Dermis blood vessel endothelial cell (primary cell): ENCODE measurements around the gene RIN2. TPM values are rescaled to one million over a fixed set of nuclear protein-coding genes. Genes with fewer than 3 reads are reported as not detected.
A peak's percentile ranks its signal among the peaks of the same experiment; 100 is the strongest.

Experiments
- DNase-seq: peaks from one replicate; pipeline ENCODE4 v3.0.0; 2010
- total RNA-seq: library from RNA; depleted of rRNA; stranded (reverse); fragments of >200 nt; gene quantifications from 2 replicates; pipeline ENCODE4 v1.2.3, GENCODE V29; 2014

RIN2 gene
- total RNA-seq, 1 donor from 2014 or later: 111 TPM

GRCh38 chr20:19765266-19765665 lies 7.2 kb downstream of the RIN2 start:
- no peak for DNase-seq

DNA sequence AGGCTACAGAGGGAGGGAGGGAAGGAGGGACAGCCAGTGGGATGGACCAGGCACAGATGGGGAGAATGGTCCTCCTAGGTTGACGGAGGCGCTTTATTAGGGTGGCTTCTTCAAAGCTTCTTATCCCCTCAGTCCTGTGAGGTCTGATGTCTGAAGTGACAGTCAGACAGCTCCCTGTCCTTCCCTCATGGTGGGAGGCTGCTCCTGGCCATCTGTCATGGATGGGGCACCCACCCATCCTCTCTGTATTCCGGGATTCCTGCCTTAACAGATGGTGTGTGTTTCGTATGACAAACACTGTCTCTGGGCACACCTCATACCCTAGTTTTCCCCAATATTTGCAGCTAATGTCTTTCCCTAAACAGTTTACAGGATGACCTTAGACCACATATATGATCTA lies 7.9 kb downstream of the RIN2 start:
- DNase-seq: no peak

DNA sequence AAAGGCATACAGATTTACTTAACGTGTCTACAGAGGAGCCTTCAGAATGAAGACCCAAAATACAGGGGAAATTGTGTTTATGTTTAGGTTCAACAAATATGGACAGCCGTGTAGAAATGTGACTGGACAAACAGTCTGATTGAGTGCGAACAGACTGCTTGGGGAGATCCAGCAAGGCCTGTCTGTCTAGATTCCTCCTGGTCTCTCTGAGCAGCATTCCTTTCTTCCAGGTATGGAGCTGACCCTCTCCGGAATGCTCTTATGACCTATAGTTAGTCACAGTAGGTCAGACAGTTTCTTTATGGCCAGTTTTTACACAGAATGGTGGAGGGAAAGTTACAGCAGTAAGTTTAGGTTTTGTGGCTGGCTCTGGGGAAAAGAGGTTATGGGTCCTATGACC lies 9.0 kb downstream of the RIN2 start:
- DNase-seq: no peak

DNA sequence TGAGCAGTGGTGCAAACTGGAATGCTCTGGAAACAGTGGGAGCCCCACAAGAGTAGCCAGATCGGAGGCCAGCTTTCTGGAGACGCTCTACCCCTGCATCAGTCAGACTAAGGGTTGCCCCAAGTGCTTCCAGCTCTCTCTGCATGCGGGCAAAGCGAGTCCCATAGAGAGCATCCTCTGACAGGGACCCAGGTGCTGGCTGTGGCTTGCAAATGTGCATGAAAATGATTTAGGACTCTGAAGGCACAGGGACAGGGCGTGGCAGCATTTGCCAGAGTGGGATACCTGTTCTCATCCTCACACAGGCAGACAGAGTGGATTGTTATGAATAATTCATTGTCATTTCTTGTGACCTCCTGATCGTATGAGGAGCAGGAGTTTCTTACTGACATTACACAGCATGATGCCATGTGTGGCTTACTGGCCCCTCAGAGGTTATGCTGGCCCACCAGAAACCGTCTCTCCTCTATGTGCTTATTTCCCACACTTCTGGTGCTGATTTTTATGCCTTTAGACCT lies 10.3 kb downstream of the RIN2 start:
- DNase-seq: no peak

GRCh38 chr20:19769507-19769906 lies 11.4 kb downstream of the RIN2 start:
- DNase-seq: no peak

DNA sequence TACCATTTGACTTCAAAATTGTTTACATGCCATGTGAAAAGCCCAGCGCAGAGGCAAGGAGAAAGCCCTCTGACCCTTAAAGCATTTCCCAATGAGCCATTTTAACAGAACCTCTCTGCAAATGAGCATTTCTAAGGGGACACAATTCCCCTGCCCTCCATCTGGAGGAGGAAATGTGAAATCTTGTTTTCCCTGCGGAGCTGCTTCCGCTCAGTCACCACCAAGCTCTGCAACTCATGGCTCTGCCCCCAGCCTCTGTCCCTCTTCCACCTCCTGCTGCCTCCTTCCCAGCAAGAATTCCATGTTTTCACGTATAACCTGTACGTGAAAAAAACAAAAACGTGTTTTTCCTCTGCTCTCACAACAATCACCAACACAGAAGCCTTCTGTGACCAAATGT lies 12.3 kb downstream of the RIN2 start:
- DNase-seq: no peak

DNA sequence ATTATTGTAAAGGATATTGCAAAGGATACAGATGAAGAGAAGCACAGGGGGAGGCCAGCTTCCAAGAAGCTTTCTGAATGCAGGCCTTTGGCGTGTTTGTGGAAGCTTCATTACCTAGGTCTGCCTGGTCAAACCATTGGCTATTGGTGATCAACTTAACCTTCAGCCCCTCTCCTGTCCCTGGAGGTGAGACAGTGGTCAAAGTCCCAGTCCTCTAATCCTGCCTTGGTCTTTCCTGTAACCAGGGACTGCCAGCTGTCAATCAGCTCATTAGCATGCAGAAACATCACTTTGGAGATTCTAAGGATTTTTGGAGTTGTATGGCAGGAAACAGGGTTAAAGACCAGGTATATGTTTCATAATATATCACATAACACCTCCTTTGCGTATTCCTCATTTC lies 13.0 kb downstream of the RIN2 start:
- DNase-seq: no peak

- DNase-seq: no peak
Measured at GRCh38 chr20:19773471-19773870, 15.4 kb downstream of the RIN2 start.

GRCh38 chr20:19774135-19774933 lies 16.3 kb downstream of the RIN2 start:
- peak; percentile 74 for DNase-seq

- DNase-seq: no peak
Measured at GRCh38 chr20:19775353-19776253, 17.5 kb downstream of the RIN2 start.

DNA sequence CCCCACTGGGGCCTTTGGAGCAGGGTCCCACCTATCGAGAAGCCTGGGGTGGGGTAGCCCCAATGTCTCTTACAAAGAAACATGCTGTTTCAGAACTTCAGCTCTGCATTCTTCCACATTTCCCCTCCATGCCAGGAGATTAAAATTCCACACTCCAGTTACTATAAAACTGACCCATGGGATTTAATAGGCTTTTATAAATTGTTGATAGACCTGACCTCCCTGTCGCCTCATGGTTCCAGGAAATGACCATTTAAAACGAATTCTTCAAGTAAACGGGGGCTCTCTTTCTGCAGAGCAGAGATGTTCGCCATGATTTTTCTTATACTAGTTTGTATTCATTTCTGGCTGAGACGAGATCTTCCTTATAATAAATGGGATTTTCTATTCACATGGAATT lies 19.3 kb downstream of the RIN2 start:
- no peak for DNase-seq

DNA sequence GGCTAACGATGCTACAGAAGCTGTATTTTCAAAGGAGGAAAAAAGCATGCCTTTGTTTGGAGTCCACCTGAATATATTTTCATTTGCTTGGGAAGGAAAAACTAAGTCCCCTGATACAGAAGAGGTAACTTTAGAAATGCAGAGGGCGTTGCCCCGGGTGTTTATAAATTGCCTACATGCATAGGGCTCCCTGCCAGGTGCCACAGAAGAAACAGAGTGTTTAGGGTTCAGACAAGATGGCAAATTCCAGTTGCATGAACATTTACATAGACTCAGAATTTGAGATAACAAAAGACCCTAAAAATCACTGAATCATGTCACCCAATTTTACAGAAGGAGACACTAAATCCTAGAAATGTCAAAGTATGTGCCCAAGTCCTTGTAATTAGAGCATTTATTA lies 19.9 kb downstream of the RIN2 start:
- DNase-seq: no peak

GRCh38 chr20:19778404-19778803 lies 20.3 kb downstream of the RIN2 start:
- no peak for DNase-seq

DNA sequence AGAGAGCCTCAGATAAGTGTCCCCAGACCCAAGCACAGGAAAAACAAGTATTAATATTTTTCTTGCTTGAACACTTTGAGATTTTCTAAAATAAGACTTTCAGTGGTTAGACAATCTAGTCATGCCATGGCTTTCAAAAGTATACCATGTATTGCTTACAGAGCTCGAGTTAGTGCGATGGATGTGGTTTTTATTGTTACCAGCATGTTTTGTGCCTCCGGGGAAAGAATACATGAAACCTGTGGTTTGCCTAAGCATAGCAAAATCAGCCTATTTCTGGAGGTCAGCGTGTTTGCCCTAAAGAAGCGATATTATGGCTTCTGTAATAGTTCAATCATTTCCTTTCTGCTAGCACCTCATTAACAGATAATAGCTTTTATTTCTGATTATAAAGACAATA lies 21.6 kb downstream of the RIN2 start:
- no peak for DNase-seq

DNA sequence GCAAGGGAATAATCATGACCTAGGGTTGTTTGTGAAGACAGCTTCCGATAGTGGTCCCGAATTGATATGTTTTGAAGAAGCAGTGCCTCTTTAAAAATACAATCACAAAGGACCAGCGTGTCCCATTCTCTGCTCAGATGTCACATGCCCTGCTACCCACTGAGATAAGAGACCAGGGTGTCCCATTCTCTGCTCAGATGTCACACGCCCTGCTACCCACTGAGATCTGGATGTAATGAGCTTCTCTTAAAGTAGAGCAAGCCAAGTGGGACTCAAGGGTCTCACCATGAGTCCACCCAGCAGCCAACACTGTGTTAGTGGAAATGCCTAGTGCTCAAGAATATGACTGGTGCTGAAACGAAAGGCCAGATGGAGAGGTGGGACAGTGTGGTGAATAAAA lies 22.2 kb downstream of the RIN2 start:
- DNase-seq: no peak

DNA sequence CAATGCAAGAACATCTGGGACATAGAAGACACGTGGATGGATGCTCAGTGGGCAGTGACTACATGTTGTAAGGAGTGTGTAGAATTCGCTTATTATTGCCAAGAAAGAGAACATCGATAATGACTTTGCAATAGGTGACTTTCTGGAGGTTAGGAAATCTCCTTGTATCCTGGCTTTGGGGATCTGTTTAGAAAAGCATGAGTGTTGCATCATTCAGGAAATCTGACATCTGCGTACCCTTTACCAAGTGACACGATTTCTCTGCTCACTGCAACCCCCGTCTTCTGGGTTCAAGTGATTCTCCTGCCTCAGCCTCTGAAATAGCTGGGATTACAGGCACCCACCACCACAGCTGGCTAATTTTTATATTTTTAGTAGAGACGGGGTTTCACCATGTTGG lies 23.2 kb downstream of the RIN2 start:
- DNase-seq: no peak

- DNase-seq: no peak
Measured at GRCh38 chr20:19782669-19783068, 24.6 kb downstream of the RIN2 start.

GRCh38 chr20:19783966-19784401 lies 25.9 kb downstream of the RIN2 start:
- peak; percentile 72 for DNase-seq

GRCh38 chr20:19784511-19785172 lies 26.6 kb downstream of the RIN2 start:
- peak; percentile 94 for DNase-seq

DNA sequence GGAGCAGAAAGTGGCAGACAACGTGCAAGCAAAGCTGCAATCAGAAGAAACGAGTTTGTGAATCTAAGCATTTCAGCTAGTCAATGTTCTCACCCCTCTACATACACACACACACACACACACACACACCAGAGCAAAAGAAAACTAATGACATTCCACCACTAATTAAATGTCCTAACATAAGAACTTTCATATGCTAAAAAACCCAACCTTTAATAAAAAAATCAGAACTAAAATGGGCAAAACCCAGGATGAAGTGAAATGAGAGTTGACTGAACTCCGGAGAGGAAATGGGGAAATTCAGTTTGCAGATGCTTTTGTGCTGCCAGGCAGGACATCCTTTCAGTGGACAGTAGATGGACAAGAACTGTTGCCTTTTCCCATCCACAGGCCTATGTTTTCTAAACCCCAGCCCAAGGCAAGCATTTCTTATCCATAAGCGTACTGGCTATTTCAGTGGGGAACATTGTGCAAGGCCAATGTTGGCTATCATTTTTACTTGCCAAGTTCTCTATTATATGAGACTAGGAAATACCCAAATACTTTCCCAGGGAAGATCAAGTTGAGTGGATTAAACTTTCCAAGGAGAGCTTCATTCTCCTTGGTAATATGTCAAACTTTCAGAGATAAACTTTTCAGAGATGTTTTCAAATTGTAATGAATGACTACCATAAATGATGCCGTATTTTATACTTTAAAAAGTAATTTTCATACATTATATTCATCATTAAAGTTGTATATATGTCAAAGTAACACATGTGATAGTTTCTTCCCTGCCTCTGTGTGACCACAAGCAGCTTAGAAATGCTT lies 27.3 kb downstream of the RIN2 start:
- DNase-seq: peak; percentile 39

- DNase-seq: no peak
Measured at GRCh38 chr20:19785983-19786285, 27.9 kb downstream of the RIN2 start.

DNA sequence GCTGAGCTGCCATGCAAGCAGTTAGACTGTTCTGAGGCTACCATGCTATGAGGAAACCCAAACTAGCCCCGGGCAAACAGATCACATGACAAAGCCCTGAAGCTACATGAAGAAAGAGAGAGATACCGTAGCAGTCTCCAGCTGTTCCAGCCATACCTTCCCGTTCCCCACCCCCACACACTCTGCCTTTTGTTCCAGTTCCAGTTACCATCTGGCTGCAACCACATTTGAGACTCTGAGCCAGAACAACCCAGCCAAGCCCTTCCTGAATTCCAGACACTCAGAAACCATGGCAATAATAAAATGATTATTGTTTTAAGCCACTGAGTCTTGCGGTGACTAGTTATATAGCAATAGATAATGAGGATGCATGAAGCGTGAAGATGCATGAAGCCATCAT lies 28.3 kb downstream of the RIN2 start:
- DNase-seq: peak; percentile 91
